H9 (cell line): ENCODE measurements around the gene DYRK1B. TPM values are rescaled to one million over a fixed set of nuclear protein-coding genes. Genes with fewer than 3 reads are reported as not detected.
"Not testable (repeated sequence)": the region's sequence is repeated elsewhere in the genome, so short reads cannot be mapped to it uniquely, and the experiment has no call there.

ENCODE experiments used
- DNase-seq: peaks from one replicate; pipeline ENCODE4 v3.0.0-alpha.2; 2017
- H2AFZ ChIP-seq: one replicate; pipeline ENCODE4 v1.6.1; 2013; ENCODE audit warnings: mild to moderate bottlenecking, low read length, control low read depth, moderate library complexity
- H2AK5ac ChIP-seq: 2 replicates; pipeline ENCODE4 v1.6.1; 2013; ENCODE audit warnings: low read length, control low read depth, mixed read lengths; ENCODE audit not compliant: insufficient read length
- H2BK120ac ChIP-seq: one replicate; pipeline ENCODE4 v1.6.1; 2013; ENCODE audit warnings: low read depth, mild to moderate bottlenecking, low read length, control low read depth, inconsistent platforms; ENCODE audit not compliant: poor library complexity, severe bottlenecking
- H2BK12ac ChIP-seq: 2 replicates; pipeline ENCODE4 v1.6.1; 2013; ENCODE audit warnings: low read length, control low read depth, mixed read lengths, low read depth; ENCODE audit not compliant: insufficient read length
- H2BK15ac ChIP-seq: 2 replicates; pipeline ENCODE4 v1.6.1; 2013; ENCODE audit warnings: low read depth, low read length, control low read depth
- H2BK20ac ChIP-seq: one replicate; pipeline ENCODE4 v1.6.1; 2013; ENCODE audit warnings: low read depth, mild to moderate bottlenecking, low read length, control low read depth, inconsistent platforms; ENCODE audit not compliant: poor library complexity, severe bottlenecking
- H2BK5ac ChIP-seq: 2 replicates; pipeline ENCODE4 v1.6.1; 2013; ENCODE audit warnings: low read length, control low read depth, mixed read lengths; ENCODE audit not compliant: insufficient read length
- H3K14ac ChIP-seq: 2 replicates; pipeline ENCODE4 v1.6.1; 2013; ENCODE audit warnings: low read length, control low read depth; ENCODE audit not compliant: insufficient read depth
- H3K18ac ChIP-seq: 2 replicates; pipeline ENCODE4 v1.6.1; 2013; ENCODE audit warnings: low read depth, mild to moderate bottlenecking, mixed read lengths, low read length, control low read depth; ENCODE audit not compliant: insufficient read length
- H3K23ac ChIP-seq: 2 replicates; pipeline ENCODE4 v1.6.1; 2013; ENCODE audit warnings: low read length, control low read depth, mixed read lengths, low read depth; ENCODE audit not compliant: insufficient read length
- H3K23me2 ChIP-seq: 2 replicates; pipeline ENCODE4 v1.6.1; 2013; ENCODE audit warnings: low read depth, mild to moderate bottlenecking, mixed read lengths, low read length, control low read depth; ENCODE audit not compliant: insufficient read length, poor library complexity, severe bottlenecking
- H3K27ac ChIP-seq: 2 replicates; pipeline ENCODE4 v1.5.1; 2013; ENCODE audit warnings: low read length, control low read depth, mixed read lengths, low read depth; ENCODE audit not compliant: insufficient read length
- H3K27me3 ChIP-seq: 2 replicates; pipeline ENCODE4 v1.6.1; 2013; ENCODE audit warnings: low read length, control low read depth, inconsistent platforms; ENCODE audit not compliant: insufficient read depth
- H3K4ac ChIP-seq: 2 replicates; pipeline ENCODE4 v1.6.1; 2013; ENCODE audit warnings: low read depth, mild to moderate bottlenecking, control low read depth, inconsistent platforms, low read length, moderate library complexity
- H3K4me1 ChIP-seq: 2 replicates; pipeline ENCODE4 v1.6.1; 2013; ENCODE audit warnings: low read length, control low read depth, inconsistent platforms; ENCODE audit not compliant: insufficient read depth
- H3K4me2 ChIP-seq: 2 replicates; pipeline ENCODE4 v1.6.1; 2013; ENCODE audit warnings: low read length, control low read depth, mixed read lengths; ENCODE audit not compliant: insufficient read length, insufficient read depth
- H3K56ac ChIP-seq: 2 replicates; pipeline ENCODE4 v1.6.1; 2013; ENCODE audit warnings: low read depth, mild to moderate bottlenecking, mixed read lengths, low read length, control low read depth; ENCODE audit not compliant: insufficient read length
- H3K79me1 ChIP-seq: 2 replicates; pipeline ENCODE4 v1.6.1; 2013; ENCODE audit warnings: low read depth, mild to moderate bottlenecking, moderate library complexity, low read length, control low read depth, inconsistent platforms; ENCODE audit not compliant: insufficient read depth, poor library complexity, severe bottlenecking
- H3K79me2 ChIP-seq: 2 replicates; pipeline ENCODE4 v1.6.1; 2013; ENCODE audit warnings: low read length, control low read depth, inconsistent platforms; ENCODE audit not compliant: insufficient read depth
- H3K9ac ChIP-seq: 2 replicates; pipeline ENCODE4 v1.6.1; 2013; ENCODE audit warnings: low read length, control low read depth, mixed read lengths; ENCODE audit not compliant: insufficient read length; ENCODE audit errors: extremely low read depth
- H3K9me3 ChIP-seq: one replicate; pipeline ENCODE4 v1.6.1; 2013; ENCODE audit warnings: low read depth, low read length, inconsistent platforms; ENCODE audit not compliant: control insufficient read depth
- H3T11ph ChIP-seq: one replicate; pipeline ENCODE4 v1.6.1; 2013; ENCODE audit warnings: mild to moderate bottlenecking, low read length, control low read depth, inconsistent platforms
- H4K20me1 ChIP-seq: one replicate; pipeline ENCODE4 v1.6.1; 2013; ENCODE audit not compliant: control insufficient read depth, insufficient read length, insufficient read depth
- H4K5ac ChIP-seq: 2 replicates; pipeline ENCODE4 v1.6.1; 2013; ENCODE audit warnings: low read depth, mild to moderate bottlenecking, mixed read lengths, low read length, control low read depth; ENCODE audit not compliant: insufficient read length
- H4K8ac ChIP-seq: replicated peaks from 2 replicates; pipeline ENCODE4 v1.6.1; 2013; ENCODE audit warnings: low read length, control low read depth, mixed read lengths, low read depth; ENCODE audit not compliant: insufficient read length
- H4K91ac ChIP-seq: 2 replicates; pipeline ENCODE4 v1.6.1; 2013; ENCODE audit warnings: low read depth, mild to moderate bottlenecking, moderate library complexity, mixed read lengths, low read length, control low read depth; ENCODE audit not compliant: insufficient read length
- H3K27ac Mint-ChIP-seq, 3 experiments: 2 replicates in 2 of 3; 3 replicates in 1 of 3; pipeline ENCODE4 v1.8.0; 2020 to 2021; ENCODE audit warnings: mixed read lengths in 3 of 3, mild to moderate bottlenecking in 1 of 3, moderate library complexity in 1 of 3
- H3K27me3 Mint-ChIP-seq: 2 replicates; pipeline ENCODE4 v1.8.0; 2021; ENCODE audit warnings: low read depth, mild to moderate bottlenecking, moderate library complexity, mixed read lengths
- H3K36me3 Mint-ChIP-seq, 3 experiments: 2 replicates in 2 of 3; 3 replicates in 1 of 3; pipeline ENCODE4 v1.8.0; 2020 to 2021; ENCODE audit warnings: low read depth in 3 of 3, mixed read lengths in 3 of 3; ENCODE audit not compliant: insufficient read depth in 1 of 3
- H3K4me1 Mint-ChIP-seq, 2 experiments: 2 replicates each; pipeline ENCODE4 v1.8.0; 2020; ENCODE audit warnings: mixed read lengths in 2 of 2
- H3K4me3 Mint-ChIP-seq, 2 experiments: 2 replicates in 1 of 2; 3 replicates in 1 of 2; pipeline ENCODE4 v1.8.0; 2020 to 2021; ENCODE audit warnings: mild to moderate bottlenecking in 2 of 2, mixed read lengths in 2 of 2, moderate library complexity in 1 of 2
- H3K9me3 Mint-ChIP-seq, 2 experiments: 2 replicates in 1 of 2; 3 replicates in 1 of 2; pipeline ENCODE4 v1.8.0; 2020; ENCODE audit warnings: mild to moderate bottlenecking in 2 of 2, mixed read lengths in 2 of 2, moderate library complexity in 1 of 2
- WGBS: extraction: QIAGEN DNeasy Blood & Tissue Kit; methylation state at CpG from one replicate; pipeline ENCODE4 v1.1.7; 2013; ENCODE audit warnings: missing lambda C conversion rate, low lambda C conversion rate, mixed read lengths; ENCODE audit not compliant: insufficient read length; ENCODE audit errors: extremely low coverage; 5-methylcytosine and 5-hydroxymethylcytosine counted together
- total RNA-seq: library from RNA; stranded (reverse); gene quantifications from 2 replicates; pipeline ENCODE4 v1.2.1, GENCODE V29; 2021
- TF ChIP-seq, protein P1 (sequence below): fragments of 200-600 bp; sonication (generic); conservative IDR thresholded peaks from 3 replicates; pipeline ENCODE4 v1.8.0; 2021; ENCODE audit warnings: antibody characterized with exemption, mild to moderate bottlenecking

The DYRK1B gene
- total RNA-seq, 1 experiment from 2014 or later = 14.3 TPM

DNA sequence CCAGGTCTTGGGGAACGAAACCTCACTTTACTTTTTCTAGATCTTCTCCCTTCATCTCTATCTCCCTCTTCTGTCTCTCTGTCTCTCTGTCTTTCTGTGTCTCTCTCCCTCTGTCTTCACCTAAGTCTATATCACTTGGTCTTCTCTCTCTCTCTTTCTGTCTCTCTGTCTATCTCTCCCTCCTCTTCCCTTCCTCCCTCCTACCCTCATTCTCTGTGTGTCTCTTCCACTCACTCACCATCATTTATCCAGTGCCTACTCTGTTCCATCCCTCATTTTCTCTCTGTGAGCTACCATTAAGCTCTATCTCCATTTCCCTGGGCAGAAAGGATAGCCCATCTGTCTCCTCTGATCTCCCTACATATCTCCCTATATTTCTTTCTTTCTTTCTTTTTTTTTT lies 44.4 kb upstream of the DYRK1B start:
- Histone ChIP-seq H3K9ac (no peak overlapping the region), H3K27me3 (no peaks in the 10 kb centered on the region), H3K4me2 (no peak overlapping the region), H4K5ac (no peak overlapping the region), H2AFZ (no peak overlapping the region), H3K14ac (no peak overlapping the region), H3K18ac (no peak overlapping the region), H3K56ac (no peak overlapping the region), H3K79me1 (no peaks in the 10 kb centered on the region), H2BK15ac (no peak overlapping the region), H3K4ac (no peak overlapping the region), H3K79me2 (no peaks in the 10 kb centered on the region), H3K4me1 (no peaks in the 10 kb centered on the region), H3K23me2 (no peaks in the 10 kb centered on the region), H3K23ac (no peak overlapping the region), H4K8ac (no peak overlapping the region), H2BK120ac (no peak overlapping the region), H2BK5ac (no peak overlapping the region), H3K9me3 (no peaks in the 10 kb centered on the region), H2BK12ac (no peak overlapping the region), H2BK20ac (no peak overlapping the region), H4K91ac (no peak overlapping the region), H2AK5ac (no peak overlapping the region), H3K27ac (no peak overlapping the region), H4K20me1 (no peaks in the 10 kb centered on the region), H3T11ph (no peak overlapping the region)
- Mint-ChIP-seq H3K27ac (no peak overlapping the region; a peak in 1 of 7 replicates), H3K36me3 (no peaks in the 10 kb centered on the region), H3K4me3 (no peak overlapping the region; a peak in 1 of 5 replicates), H3K27me3 (peaks cover 3% of the 10 kb centered on the region), H3K4me1 (no peaks in the 10 kb centered on the region), H3K9me3 (no peaks in the 10 kb centered on the region)
- no CpG with 5 or more reads among the region's 1 CpG for WGBS
- no peak for DNase-seq
- TF ChIP-seq, protein P1, sequence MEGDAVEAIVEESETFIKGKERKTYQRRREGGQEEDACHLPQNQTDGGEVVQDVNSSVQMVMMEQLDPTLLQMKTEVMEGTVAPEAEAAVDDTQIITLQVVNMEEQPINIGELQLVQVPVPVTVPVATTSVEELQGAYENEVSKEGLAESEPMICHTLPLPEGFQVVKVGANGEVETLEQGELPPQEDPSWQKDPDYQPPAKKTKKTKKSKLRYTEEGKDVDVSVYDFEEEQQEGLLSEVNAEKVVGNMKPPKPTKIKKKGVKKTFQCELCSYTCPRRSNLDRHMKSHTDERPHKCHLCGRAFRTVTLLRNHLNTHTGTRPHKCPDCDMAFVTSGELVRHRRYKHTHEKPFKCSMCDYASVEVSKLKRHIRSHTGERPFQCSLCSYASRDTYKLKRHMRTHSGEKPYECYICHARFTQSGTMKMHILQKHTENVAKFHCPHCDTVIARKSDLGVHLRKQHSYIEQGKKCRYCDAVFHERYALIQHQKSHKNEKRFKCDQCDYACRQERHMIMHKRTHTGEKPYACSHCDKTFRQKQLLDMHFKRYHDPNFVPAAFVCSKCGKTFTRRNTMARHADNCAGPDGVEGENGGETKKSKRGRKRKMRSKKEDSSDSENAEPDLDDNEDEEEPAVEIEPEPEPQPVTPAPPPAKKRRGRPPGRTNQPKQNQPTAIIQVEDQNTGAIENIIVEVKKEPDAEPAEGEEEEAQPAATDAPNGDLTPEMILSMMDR = no peak

GRCh38 chr19:39877982-39878381 lies 44.0 kb upstream of the DYRK1B start:
- H2BK5ac ChIP-seq, H3K79me2 ChIP-seq, H3K27me3 ChIP-seq, H3K27ac Mint-ChIP-seq, H2BK12ac ChIP-seq, H4K8ac ChIP-seq, H3T11ph ChIP-seq, H3K56ac ChIP-seq, H3K4me3 Mint-ChIP-seq, H2BK20ac ChIP-seq, H3K23me2 ChIP-seq, DNase-seq, H2BK15ac ChIP-seq, H3K36me3 Mint-ChIP-seq, H3K14ac ChIP-seq, H3K9me3 ChIP-seq, H4K5ac ChIP-seq, H3K9ac ChIP-seq, H3K27ac ChIP-seq, H3K79me1 ChIP-seq, H3K9me3 Mint-ChIP-seq, H3K23ac ChIP-seq, H4K20me1 ChIP-seq, H4K91ac ChIP-seq, H3K4me1 ChIP-seq, H2BK120ac ChIP-seq, H3K4me2 ChIP-seq, H3K27me3 Mint-ChIP-seq, H2AK5ac ChIP-seq, H3K4ac ChIP-seq, H3K4me1 Mint-ChIP-seq, H2AFZ ChIP-seq, H3K18ac ChIP-seq: not testable (repeated sequence)
- no CpG with 5 or more reads among the region's 17 CpGs for WGBS
